Activated CD4-positive, alpha-beta T cell treated with anti-CD3 and anti-CD28 coated beads, Interleukin-2, amount 50 U/mL, for 4 hours (primary cell): ENCODE results near the gene MGP.

Source experiments
- DNase-seq, 2 experiments: peaks; one replicate each; pipeline ENCODE4 v3.0.0-alpha.2; 2020

MGP gene

DNA sequence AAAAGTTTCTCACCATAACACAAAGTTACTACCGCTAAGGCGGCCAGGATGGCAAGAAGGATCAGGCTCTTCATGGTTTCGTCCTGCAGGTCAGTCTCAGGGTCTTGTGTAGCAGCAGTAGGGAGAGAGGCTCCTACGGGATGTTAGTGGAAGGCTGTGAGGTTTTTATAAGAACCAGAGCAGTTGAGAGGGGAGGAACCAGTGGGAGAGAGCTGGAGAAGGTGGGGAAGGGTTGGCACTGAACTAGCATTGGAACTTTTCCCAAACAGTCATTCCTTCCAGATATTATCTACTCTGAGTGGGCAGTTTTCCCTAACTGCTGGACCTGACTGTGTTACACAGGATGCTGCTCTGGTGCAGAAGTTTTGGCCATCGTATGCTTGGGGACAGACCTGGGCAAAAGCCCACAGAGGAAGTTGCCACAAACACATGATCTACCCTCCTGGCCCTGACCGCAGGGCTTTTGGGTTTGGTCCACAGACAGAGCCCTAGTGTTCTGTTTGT is at the start of gene MGP:
TSS of gene MGP (minus strand) at position 137 of the 504 bp plus-strand sequence. CDS start at position 74, 63 bp downstream.
- no peak for DNase-seq

GRCh38 chr12:14935031-14935430 is 49.4 kb upstream of the MGP start:
- DNase-seq: no peak

DNA sequence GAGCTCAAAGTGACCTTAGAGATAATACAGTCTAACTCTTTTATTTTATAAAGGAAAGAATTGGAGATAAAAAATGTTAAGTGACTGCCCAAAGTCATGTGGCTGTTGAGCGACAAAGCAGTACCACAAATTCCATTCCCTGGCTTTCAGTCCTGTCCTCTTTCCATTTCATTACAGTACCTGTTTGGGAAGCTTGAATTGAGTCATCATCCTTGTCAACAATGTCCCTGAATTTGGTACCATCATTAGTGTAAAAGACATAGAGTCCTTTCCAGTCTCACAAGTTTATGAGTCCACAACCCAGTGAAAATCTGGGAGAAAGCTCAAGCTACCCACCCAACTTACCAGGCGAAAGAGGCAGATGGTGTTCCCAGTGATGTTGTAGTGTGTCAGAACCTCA is 48.9 kb upstream of the MGP start:
- DNase-seq: no peak

- DNase-seq: no peak
Observed at GRCh38 chr12:14931791-14932560, 46.3 kb upstream of the MGP start.

- no peak for DNase-seq
Observed at GRCh38 chr12:14931359-14931758, 45.7 kb upstream of the MGP start.

DNA sequence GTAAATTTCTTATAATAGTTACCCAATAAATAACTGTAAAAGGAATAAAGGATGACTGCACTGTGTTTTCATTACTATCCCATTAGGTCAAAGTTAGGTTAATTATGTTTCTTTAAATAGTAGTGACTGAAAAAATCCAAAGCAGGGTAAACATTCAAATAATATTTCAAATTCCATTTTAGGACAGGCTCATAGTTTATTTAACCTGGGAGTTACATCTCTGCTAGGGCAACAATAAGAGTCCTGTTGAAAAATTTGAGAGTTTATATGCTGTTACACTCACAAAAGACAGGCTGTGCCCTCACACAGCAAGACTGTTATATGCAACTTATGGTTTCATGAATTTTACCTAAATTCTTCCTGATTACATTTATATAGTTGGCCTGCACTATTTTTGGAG is 44.6 kb upstream of the MGP start:
- no peak for DNase-seq

GRCh38 chr12:14928931-14929330 is 43.3 kb upstream of the MGP start:
- DNase-seq: no peak

DNA sequence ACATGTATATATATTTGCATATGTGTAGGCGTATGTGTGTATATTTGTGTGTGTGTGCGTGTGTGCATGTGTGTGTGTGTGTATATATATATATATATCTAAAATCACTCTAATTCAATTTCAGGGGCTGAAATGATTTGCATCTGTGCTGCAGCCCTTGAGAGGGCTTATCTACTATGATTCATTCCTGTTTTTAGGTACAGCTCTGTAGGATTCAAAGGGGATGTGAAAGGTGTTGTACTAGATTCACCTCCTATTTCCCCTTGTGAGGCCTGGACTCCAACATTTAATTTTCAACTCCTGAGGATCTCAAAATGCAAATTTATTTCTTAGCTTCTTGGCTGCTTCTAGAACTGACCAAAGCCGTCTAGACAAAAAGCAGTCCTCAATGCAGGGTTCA is 41.6 kb upstream of the MGP start:
- DNase-seq: no peak

- no peak for DNase-seq
Observed at GRCh38 chr12:14924541-14924940, 38.9 kb upstream of the MGP start.

- no peak for DNase-seq
Observed at GRCh38 chr12:14923944-14924343, 38.3 kb upstream of the MGP start.

- DNase-seq: no peak
Observed at GRCh38 chr12:14921218-14921617, 35.6 kb upstream of the MGP start.

DNA sequence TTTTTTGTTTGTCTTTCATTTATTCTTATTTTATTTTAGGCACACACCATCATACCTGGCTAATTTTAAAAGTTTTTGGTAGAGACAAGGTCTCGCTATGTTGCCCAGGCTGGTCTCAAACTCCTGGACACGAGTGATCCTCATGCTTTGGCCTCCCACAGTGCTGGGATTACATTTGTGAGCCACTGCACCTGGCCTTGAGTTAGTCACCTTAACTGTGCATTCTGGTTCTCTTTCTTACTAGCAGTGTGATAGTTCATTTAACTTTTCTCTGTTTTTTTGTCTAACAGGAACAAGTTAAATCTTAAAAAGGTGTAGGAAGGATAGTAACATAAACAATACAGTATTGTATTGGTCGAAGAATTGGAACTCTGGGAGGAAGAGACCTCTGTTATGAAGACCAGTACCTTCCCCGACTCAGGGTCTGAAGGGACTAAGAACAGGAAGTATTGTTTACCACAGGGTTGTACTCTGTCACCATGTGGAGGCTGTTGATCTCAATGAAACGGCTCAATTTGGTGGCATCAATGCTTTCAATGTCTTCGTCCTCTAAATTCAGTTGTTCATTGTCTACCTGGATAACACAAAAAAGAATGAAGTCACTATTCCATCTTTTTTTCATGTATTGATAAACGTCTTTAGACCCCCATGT is 34.9 kb upstream of the MGP start:
- no peak for DNase-seq

DNA sequence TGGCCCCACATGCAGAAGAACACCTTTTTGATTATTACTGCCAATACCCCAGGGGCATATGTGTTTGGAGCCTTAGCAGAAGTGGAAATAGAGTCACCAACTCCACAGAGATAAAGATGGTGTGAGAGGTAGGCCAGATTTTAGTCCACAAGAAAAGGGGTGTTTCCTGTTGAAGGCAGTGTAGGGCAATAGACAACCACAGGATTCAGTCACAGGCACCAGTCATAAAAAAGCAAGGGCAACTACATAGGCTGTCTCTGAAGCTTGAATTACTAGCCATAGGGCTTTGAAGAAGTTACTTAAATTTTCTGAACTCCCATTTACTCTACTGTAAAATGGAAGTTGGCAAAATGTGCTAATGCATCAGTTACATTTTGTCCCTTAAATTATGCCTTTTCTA is 33.8 kb upstream of the MGP start:
- no peak for DNase-seq

GRCh38 chr12:14915736-14916135 is 30.1 kb upstream of the MGP start:
- DNase-seq: no peak

DNA sequence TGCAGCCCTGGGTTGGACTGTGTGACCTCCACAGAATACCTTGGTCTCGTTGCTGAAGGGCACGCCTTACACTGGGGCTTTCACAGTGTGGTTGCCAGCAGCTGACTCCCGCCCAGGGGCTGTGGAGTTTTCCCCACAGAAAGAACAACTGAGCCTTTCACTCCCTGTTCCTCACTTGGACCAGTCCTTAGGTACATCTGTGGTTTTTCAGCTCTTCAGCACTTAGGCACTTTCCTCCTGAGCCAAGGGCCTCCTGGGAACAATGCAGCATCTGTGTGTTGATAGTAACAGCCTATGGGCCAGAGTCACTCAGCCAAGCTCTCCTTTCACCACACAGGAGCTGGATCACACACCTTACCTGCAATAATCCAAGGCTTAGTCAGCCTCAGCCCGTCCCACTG is 27.7 kb upstream of the MGP start:
- DNase-seq: no peak

- DNase-seq: no peak
Observed at GRCh38 chr12:14911131-14911530, 25.5 kb upstream of the MGP start.

DNA sequence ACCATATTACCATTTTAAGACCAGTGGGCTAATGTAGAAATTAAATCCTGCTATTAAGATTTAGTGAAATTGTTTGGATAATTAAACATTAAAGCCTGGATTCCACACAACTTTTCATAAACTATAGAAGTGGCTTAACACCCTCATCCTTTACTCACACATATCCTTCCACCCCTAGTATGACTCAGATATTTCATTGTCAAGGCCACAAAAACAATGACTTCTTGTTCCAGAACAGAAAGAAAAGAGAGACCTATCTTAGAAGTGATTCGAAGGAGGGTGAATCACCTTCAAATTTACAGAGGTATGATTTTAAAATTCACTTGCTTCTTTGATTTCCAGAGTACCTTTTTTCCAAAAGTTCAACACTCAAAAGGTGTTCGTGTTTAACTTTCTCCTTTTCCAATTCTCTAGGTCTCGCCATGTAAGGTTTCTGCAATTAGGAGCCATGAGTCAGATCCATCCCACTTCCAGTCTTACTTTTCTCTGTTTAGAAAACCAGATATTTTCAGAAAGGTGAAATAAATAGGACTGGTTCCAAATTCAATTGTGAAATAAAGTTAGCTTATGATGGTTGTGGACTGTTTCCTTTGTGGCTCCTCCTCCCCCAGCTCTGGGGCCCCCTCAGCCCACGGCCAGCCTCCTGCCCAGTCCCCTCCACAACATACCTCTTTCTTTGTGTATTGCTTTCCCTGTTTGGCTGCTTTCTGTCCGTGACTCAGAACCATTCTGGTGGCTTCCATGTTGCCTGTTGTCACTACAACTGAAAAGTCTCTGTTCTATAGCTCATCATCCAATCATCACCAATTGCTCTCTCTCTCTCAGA is 24.6 kb upstream of the MGP start:
- no peak for DNase-seq

DNA sequence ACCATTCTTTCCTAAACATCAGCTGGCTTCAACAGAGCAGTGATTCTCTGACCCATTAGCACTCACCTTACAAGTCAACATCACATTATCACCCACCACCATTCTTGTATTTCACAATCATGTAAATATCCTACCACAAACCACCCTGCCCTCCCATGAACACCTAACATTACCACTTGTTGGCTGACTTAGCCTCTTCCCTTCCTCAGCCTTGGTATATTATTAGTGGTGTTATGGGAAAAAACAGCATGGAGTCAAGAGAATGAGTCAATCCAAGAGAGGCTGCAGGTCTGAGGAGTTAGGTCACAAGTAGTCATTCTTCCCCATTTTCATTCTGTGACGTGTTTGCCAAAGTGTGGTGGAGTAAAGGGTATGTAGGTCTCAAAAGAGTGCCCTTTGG is 22.3 kb upstream of the MGP start:
- no peak for DNase-seq

GRCh38 chr12:14906114-14906513 is 20.5 kb upstream of the MGP start:
- no peak for DNase-seq

DNA sequence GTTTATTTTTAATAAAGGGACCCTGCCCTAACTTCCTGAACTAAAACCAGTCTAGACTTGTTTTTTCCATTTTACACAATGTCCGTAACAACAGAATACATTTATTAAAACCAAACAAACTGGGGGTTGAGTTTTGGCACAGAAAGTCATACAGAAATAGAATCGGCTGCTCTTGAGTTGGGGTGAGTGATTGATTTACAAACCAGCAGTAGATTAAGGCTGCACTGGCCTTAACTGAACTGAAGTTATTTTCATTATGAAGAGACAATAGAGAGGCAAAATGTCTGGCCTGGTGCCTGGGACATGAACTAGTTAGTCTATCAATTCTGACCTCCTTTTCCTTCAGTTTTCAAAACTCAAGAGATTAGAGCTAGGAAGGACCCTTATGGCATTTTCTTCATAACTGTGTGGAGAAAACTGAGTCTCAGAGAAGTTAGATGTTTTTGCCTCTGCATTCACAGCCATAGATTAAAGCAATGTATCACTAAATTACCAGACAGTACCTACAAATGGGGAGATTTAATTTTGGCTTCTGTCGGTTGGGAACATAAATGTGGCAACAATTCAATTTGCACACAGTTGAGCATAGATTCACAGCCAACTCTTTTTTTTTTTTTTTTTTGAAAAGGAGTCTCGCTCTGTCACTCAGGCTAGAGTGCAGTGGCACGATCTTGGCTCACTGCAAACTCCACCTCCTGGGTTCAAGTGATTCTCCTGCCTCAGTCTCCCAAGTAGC is 19.8 kb upstream of the MGP start:
- no peak for DNase-seq

GRCh38 chr12:14904854-14905253 is 19.2 kb upstream of the MGP start:
- no peak for DNase-seq

DNA sequence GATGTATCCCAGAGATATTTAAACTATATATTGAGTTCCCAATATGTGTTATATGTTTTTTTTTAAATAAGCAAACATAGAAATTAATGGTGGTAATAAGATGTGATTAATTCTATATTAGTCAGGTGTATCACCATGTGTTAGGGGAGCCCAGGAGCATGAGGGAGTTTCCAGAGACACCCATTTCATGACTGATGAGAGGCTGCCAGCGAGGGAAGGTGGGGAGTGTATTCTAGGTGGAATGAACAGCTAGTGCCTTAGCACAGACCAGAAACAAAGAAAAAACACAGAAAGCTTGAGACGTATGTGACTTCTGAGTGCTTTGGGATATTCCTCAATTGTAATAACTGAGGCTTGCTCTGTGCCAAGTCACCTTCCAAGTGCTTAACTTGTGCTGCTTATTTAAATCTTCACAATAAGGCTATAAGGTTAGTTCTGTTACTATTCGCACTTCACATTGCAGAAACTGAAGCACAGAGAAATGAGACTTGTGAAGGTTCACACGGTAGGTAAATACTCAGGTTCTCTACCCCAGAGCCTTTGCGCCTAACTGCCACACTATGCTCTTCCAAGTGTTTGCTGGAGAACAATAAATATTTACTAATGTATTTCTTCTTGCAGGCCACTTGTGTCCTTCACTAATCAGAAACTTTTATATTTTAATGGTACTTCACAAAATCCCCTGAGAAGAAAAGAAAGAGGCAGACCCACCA is 17.9 kb upstream of the MGP start:
- DNase-seq: no peak
